ENCODE results near the gene COX5A. TPM values are rescaled to one million over a fixed set of nuclear protein-coding genes. Genes with fewer than 3 reads are reported as not detected.
A peak's percentile ranks its signal among the peaks of the same experiment; 100 is the strongest.

Gene COX5A
- total RNA-seq, 1 experiment from 2014 or later = 307 TPM

DNA sequence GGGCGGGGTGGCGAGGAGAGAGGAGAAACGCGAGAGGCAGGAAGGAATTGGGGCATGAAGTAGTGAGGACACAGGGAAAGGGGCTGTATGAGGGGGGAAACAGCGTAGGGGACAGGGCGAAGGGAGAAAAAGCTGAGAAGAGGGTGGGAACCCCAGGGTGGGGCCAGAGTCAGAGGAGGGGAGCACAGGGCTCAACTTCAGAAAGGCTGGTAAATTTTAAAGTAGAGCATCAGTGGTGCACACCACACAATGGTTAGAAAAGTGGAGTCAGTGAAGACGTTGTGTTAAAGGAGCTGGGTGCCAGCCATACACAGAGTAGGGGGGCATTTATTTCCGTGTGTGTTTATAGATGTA is 21.7 kb upstream of the COX5A start:
- DNase-seq (ENCODE audit: low read depth, low spot score) (no peak), ATAC-seq (no peak)
- Histone ChIP-seq H3K9me3 (ENCODE audit: control insufficient read depth in 1 of 2, insufficient read depth in 1 of 2, low read depth in 1 of 2, low read length in 2 of 2) (no peaks in the 10 kb centered on the region), H3K9me2 (ENCODE audit: insufficient read depth) (no peaks in the 10 kb centered on the region), H3K27ac (ENCODE audit: low read depth, low read length) (no peak overlapping the region), H3K9ac (ENCODE audit: low read length) (no peak overlapping the region), H2AFZ (ENCODE audit: low read depth, low read length, poor library complexity, severe bottlenecking) (no peak overlapping the region), H4K20me1 (ENCODE audit: insufficient read depth) (no peaks in the 10 kb centered on the region), H3K4me2 (ENCODE audit: low read length) (no peak overlapping the region), H3K27me3 (ENCODE audit: insufficient read depth, low read length) (no peaks in the 10 kb centered on the region), H3K36me3 (ENCODE audit: control insufficient read depth in 1 of 2, insufficient read depth in 2 of 2, low read length in 2 of 2) (no peaks in the 10 kb centered on the region), H3K4me3 (replicated peaks in 1 of 2; ENCODE audit: low read depth in 1 of 2, low read length in 2 of 2) (no peak overlapping the region), H3K4me1 (ENCODE audit: control insufficient read depth in 1 of 2, insufficient read depth in 2 of 2, low read length in 2 of 2) (peaks cover 17 to 57% of the 10 kb centered on the region in 2 experiments), H3K79me2 (ENCODE audit: insufficient read depth, low read length) (no peaks in the 10 kb centered on the region; the same call in 1 of the 2 replicates)
- ChIA-PET POLR2A (no interaction called here), RAD21 (ENCODE audit: low non-redundant PET in 1 of 2, low total read pairs in 2 of 2, uncharacterized antibody in 2 of 2, unreplicated experiment in 2 of 2) (no interaction called here), CTCF (interaction anchor here (1.0 to 1.5 kb wide), 2 partner anchors 58 to 245 kb away, joined by 3 to 4 read pairs; no protein-coding TSS in a partner anchor)
- no TSS peak for BruUV-seq (replicated peaks)
- intact Hi-C loops (cut with micrococcal nuclease) = no loop called here
- TF ChIP-seq EZH2 (IDR thresholded peaks at IDR 0.05) (no peak), SIN3A (IDR thresholded peaks at IDR 0.05; ENCODE audit: low read depth) (no peak), POLR2A (IDR thresholded peaks at IDR 0.05; ENCODE audit: borderline replicate concordance, extremely low read depth, insufficient read depth, insufficient read length) (no peak), CBX3 (IDR thresholded peaks at IDR 0.05; ENCODE audit: low read depth) (no peak), CEBPB (IDR thresholded peaks at IDR 0.05; ENCODE audit: low read depth) (no peak)

DNA sequence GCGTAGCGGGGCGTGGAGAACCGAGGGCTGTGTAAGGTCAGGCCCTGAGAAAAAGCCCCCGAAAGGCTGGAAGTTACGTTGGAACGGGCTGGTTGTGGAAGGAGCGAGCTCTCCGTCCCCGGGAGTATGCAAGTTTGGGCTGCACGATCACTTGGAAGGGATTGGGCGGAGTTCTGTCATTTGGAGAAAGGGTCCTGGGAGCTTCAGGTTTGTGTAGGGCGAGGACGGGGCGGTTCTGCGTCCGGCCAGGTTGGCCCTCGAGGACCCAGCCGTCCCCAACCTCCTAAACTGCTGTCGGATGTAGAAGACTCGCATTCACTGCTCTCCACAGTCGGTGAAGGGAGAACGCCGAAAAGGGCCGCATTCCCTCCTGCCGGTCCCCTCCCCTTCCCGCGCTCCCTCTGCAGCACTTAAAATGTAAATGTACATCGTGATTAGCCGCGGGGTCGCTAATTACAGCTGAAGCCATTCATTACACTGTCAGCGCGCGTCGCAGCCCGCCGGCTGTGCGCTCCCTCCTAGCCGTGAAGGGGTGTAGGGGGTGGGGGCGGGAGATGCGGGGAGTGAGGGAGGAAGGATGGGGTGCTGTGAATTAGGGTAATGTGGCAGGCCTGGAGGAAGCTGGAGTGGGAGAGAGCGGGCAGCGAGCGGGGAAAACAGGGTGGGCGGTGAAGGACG is 21.2 kb upstream of the COX5A start:
- no peak overlapping the region for H2AFZ ChIP-seq (ENCODE audit: low read depth, low read length, poor library complexity, severe bottlenecking)
- BruUV-seq (replicated peaks) = no TSS peak
- no peaks in the 10 kb centered on the region for H3K9me2 ChIP-seq (ENCODE audit: insufficient read depth)
- H3K9me3 ChIP-seq (ENCODE audit: control insufficient read depth in 1 of 2, insufficient read depth in 1 of 2, low read depth in 1 of 2, low read length in 2 of 2) = no peaks in the 10 kb centered on the region
- CTCF ChIA-PET = interaction anchor here (1.1 kb wide), 1 partner anchor 9 kb away, joined by 3 read pairs; no protein-coding TSS in a partner anchor
- peaks cover 17 to 62% of the 10 kb centered on the region in 2 experiments for H3K4me1 ChIP-seq (ENCODE audit: control insufficient read depth in 1 of 2, insufficient read depth in 2 of 2, low read length in 2 of 2)
- no peaks in the 10 kb centered on the region; the same call in 1 of the 2 replicates for H3K79me2 ChIP-seq (ENCODE audit: insufficient read depth, low read length)
- DNase-seq (ENCODE audit: low read depth, low spot score) (no peak), ATAC-seq (no peak)
- peak overlapping the region; percentile 37; the same call in 1 of the 2 replicates for H3K27ac ChIP-seq (ENCODE audit: low read depth, low read length)
- H4K20me1 ChIP-seq (ENCODE audit: insufficient read depth) = no peaks in the 10 kb centered on the region
- H3K4me3 ChIP-seq (replicated peaks in 1 of 2; ENCODE audit: low read depth in 1 of 2, low read length in 2 of 2) = peak overlapping the region in 1 of 2 experiments; percentile 82; a peak in 3 of 4 replicates
- intact Hi-C loops (cut with micrococcal nuclease) = no loop called here
- RAD21 ChIA-PET (ENCODE audit: low non-redundant PET in 1 of 2, low total read pairs in 2 of 2, uncharacterized antibody in 2 of 2, unreplicated experiment in 2 of 2) = no interaction called here
- H3K9ac ChIP-seq (ENCODE audit: low read length) = peak overlapping the region; percentile 89; the same call in 1 of the 2 replicates
- POLR2A ChIA-PET = interaction anchor here (0.6 kb wide), 1 partner anchor 101 kb away, joined by 3 read pairs; no protein-coding TSS in a partner anchor
- no peaks in the 10 kb centered on the region for H3K27me3 ChIP-seq (ENCODE audit: insufficient read depth, low read length)
- H3K4me2 ChIP-seq (ENCODE audit: low read length) = peak overlapping the region; percentile 100
- TF ChIP-seq CEBPB (IDR thresholded peaks at IDR 0.05; ENCODE audit: low read depth) = no peak
- TF ChIP-seq CBX3 (IDR thresholded peaks at IDR 0.05; ENCODE audit: low read depth) = no peak
- TF ChIP-seq, protein P1, sequence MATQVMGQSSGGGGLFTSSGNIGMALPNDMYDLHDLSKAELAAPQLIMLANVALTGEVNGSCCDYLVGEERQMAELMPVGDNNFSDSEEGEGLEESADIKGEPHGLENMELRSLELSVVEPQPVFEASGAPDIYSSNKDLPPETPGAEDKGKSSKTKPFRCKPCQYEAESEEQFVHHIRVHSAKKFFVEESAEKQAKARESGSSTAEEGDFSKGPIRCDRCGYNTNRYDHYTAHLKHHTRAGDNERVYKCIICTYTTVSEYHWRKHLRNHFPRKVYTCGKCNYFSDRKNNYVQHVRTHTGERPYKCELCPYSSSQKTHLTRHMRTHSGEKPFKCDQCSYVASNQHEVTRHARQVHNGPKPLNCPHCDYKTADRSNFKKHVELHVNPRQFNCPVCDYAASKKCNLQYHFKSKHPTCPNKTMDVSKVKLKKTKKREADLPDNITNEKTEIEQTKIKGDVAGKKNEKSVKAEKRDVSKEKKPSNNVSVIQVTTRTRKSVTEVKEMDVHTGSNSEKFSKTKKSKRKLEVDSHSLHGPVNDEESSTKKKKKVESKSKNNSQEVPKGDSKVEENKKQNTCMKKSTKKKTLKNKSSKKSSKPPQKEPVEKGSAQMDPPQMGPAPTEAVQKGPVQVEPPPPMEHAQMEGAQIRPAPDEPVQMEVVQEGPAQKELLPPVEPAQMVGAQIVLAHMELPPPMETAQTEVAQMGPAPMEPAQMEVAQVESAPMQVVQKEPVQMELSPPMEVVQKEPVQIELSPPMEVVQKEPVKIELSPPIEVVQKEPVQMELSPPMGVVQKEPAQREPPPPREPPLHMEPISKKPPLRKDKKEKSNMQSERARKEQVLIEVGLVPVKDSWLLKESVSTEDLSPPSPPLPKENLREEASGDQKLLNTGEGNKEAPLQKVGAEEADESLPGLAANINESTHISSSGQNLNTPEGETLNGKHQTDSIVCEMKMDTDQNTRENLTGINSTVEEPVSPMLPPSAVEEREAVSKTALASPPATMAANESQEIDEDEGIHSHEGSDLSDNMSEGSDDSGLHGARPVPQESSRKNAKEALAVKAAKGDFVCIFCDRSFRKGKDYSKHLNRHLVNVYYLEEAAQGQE (IDR thresholded peaks at IDR 0.05; ENCODE audit: low read depth) = no peak
- TF ChIP-seq, protein P2, sequence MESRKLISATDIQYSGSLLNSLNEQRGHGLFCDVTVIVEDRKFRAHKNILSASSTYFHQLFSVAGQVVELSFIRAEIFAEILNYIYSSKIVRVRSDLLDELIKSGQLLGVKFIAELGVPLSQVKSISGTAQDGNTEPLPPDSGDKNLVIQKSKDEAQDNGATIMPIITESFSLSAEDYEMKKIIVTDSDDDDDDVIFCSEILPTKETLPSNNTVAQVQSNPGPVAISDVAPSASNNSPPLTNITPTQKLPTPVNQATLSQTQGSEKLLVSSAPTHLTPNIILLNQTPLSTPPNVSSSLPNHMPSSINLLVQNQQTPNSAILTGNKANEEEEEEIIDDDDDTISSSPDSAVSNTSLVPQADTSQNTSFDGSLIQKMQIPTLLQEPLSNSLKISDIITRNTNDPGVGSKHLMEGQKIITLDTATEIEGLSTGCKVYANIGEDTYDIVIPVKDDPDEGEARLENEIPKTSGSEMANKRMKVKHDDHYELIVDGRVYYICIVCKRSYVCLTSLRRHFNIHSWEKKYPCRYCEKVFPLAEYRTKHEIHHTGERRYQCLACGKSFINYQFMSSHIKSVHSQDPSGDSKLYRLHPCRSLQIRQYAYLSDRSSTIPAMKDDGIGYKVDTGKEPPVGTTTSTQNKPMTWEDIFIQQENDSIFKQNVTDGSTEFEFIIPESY (IDR thresholded peaks at IDR 0.05; ENCODE audit: extremely low read depth, insufficient replicate concordance, low read length) = no peak
- TF ChIP-seq SIN3A (IDR thresholded peaks at IDR 0.05; ENCODE audit: low read depth) = no peak
- TF ChIP-seq ELF1 (IDR thresholded peaks at IDR 0.05; ENCODE audit: borderline replicate concordance, low read depth) = no peak
- no peak for TF ChIP-seq YY1 (IDR thresholded peaks at IDR 0.05; ENCODE audit: extremely low read depth, insufficient replicate concordance, low read depth, low read length)
- TF ChIP-seq RAD21 (IDR thresholded peaks at IDR 0.05; ENCODE audit: low read depth) = no peak
- H3K36me3 ChIP-seq (ENCODE audit: control insufficient read depth in 1 of 2, insufficient read depth in 2 of 2, low read length in 2 of 2) = no peaks in the 10 kb centered on the region
